Central memory CD4-positive, alpha-beta T cell (primary cell): ENCODE data around the gene PRELP.

Experiments used
- DNase-seq: peaks from one replicate; pipeline ENCODE4 v3.0.0; 2022

The PRELP gene

GRCh38 chr1:203527013-203527412, 51.4 kb downstream of the PRELP start:
- DNase-seq, result no peak

GRCh38 chr1:203528063-203528462, 52.5 kb downstream of the PRELP start:
- DNase-seq, result no peak

GRCh38 chr1:203528976-203529835, 53.6 kb downstream of the PRELP start:
- DNase-seq, result no peak

GRCh38 chr1:203531063-203531462, 55.5 kb downstream of the PRELP start:
- DNase-seq, result no peak

GRCh38 chr1:203534012-203534411, 58.4 kb downstream of the PRELP start:
- no peak for DNase-seq

GRCh38 chr1:203534526-203534925, 58.9 kb downstream of the PRELP start:
- DNase-seq, result no peak

GRCh38 chr1:203536575-203536974, 61.0 kb downstream of the PRELP start:
- no peak for DNase-seq

GRCh38 chr1:203536980-203537455, 61.4 kb downstream of the PRELP start:
- DNase-seq, result no peak

- no peak for DNase-seq
Measured at GRCh38 chr1:203537806-203538464, 62.3 kb downstream of the PRELP start.

GRCh38 chr1:203538726-203539125, 63.1 kb downstream of the PRELP start:
- DNase-seq, result no peak

GRCh38 chr1:203539831-203540546, 64.4 kb downstream of the PRELP start:
- no peak for DNase-seq
